Sigmoid colon (tissue), 7 donors: ENCODE measurements around the gene ZNF512. TPM values are rescaled to one million over a fixed set of nuclear protein-coding genes. Genes with fewer than 3 reads are reported as not detected.

Experiments
- DNase-seq: peaks from one replicate; pipeline ENCODE4 v3.0.0-alpha.2; 2019
- H3K27ac ChIP-seq, 4 donors: fragments of 200-600 bp; sonication (generic); one replicate each; pipeline ENCODE4 v1.5.1; 2016 to 2019; ENCODE audit warnings: mild to moderate bottlenecking in 1 of 4
- H3K27me3 ChIP-seq, 3 donors: fragments of 200-600 bp; sonication (generic); one replicate each; pipeline ENCODE4 v1.5.1; 2019; ENCODE audit warnings: mild to moderate bottlenecking in 1 of 3
- H3K36me3 ChIP-seq, 4 donors: fragments of 200-600 bp; sonication (generic); one replicate each; pipeline ENCODE4 v1.5.1; 2016 to 2019
- H3K4me1 ChIP-seq, 4 donors: fragments of 200-600 bp; sonication (generic); one replicate each; pipeline ENCODE4 v1.5.1; 2017 to 2019
- H3K4me3 ChIP-seq, 4 donors: fragments of 200-600 bp; sonication (generic); one replicate each; pipeline ENCODE4 v1.5.1; 2017 to 2019; ENCODE audit warnings: mild to moderate bottlenecking in 2 of 4, moderate library complexity in 1 of 4
- H3K9me3 ChIP-seq, 4 donors: fragments of 200-600 bp in 3 of 4; sonication (generic) in 3 of 4; one replicate each; pipeline versions ENCODE4 v1.5.1 to v1.6.1; 2013 to 2019
- CTCF ChIP-seq, 4 experiments: fragments of 450-650 bp in 3 of 4; fragments of 200-600 bp in 1 of 4; IDR thresholded peaks; one replicate each; pipeline ENCODE4 v1.5.1; 2016 to 2019; ENCODE audit warnings: antibody characterized with exemption in 4 of 4, mild to moderate bottlenecking in 3 of 4, moderate library complexity in 2 of 4
- EP300 ChIP-seq, 4 donors: sonication (generic); formaldehyde crosslinking; IDR thresholded peaks; one replicate each; pipeline ENCODE4 v1.6.1; 2017; ENCODE audit warnings: antibody characterized with exemption in 4 of 4
- POLR2A ChIP-seq, 2 donors: fragments of 450-650 bp; IDR thresholded peaks; one replicate each; pipeline ENCODE4 v1.6.1; 2016; ENCODE audit warnings: antibody characterized with exemption in 2 of 2, mild to moderate bottlenecking in 2 of 2, moderate library complexity in 2 of 2
- POLR2AphosphoS5 ChIP-seq, 4 donors: sonication (generic); formaldehyde crosslinking; IDR thresholded peaks; one replicate each; pipeline ENCODE4 v1.6.1; 2017; ENCODE audit warnings: antibody characterized with exemption in 4 of 4
- WGBS, 2 donors: extraction: QIAGEN DNeasy Blood & Tissue Kit; methylation state at CpG; one replicate each; pipeline ENCODE4 v1.1.7; 2013; 5-methylcytosine and 5-hydroxymethylcytosine counted together
- intact Hi-C: fragments of 100-400 bp; cut with DNase I; formaldehyde crosslinking; loops from one replicate; pipeline ENCODE4 v1.15.1; 2023
- polyA plus RNA-seq, 3 donors: library from polyadenylated mRNA; stranded (reverse); fragments of 200-250 nt; gene quantifications; one replicate each; pipeline ENCODE4 v1.2.3, GENCODE V29; 2013
- total RNA-seq, 4 donors: library from RNA; depleted of rRNA; stranded (reverse); fragments of >200 nt; gene quantifications; one replicate each; pipeline ENCODE4 v1.1.0, GENCODE V29; 2016
- donor health status: healthy with polysubstance abuse.
- donor health status: Bipolar disorder and iron deficiency.
- donor health status: healthy.

The ZNF512 gene
- total and polyA plus RNA-seq, 7 donors = 3.9 to 44.3 (median 30.7) TPM

- Histone ChIP-seq H3K27me3 (no peaks in the 10 kb centered on the region), H3K27ac (peak overlapping the region; percentile 72 to 80 (median 76)), H3K4me1 (peaks cover 0 to 25% (median 21%) of the 10 kb centered on the region in 4 donors), H3K4me3 (peak overlapping the region; percentile 56 to 69 (median 58)), H3K9me3 (peaks cover 0 to 13% (median 6%) of the 10 kb centered on the region in 4 donors), H3K36me3 (no peaks in the 10 kb centered on the region)
- 84 to 95% methylated on average over 16 of the region's 16 CpGs for WGBS, 2 donors
- peak; percentile 64 for DNase-seq
- TF ChIP-seq CTCF (IDR thresholded peaks at IDR 0.05) (no peak), POLR2AphosphoS5 (IDR thresholded peaks at IDR 0.05) (no peak), POLR2A (IDR thresholded peaks at IDR 0.05) (no peak)
- intact Hi-C loops = loop anchor here (2.0 kb wide), 1 partner anchor 91 kb away; no protein-coding TSS in a partner anchor
Observed at GRCh38 chr2:27582129-27582694, 630 bp upstream of the ZNF512 start.

- no peak for TF ChIP-seq POLR2AphosphoS5 (IDR thresholded peaks at IDR 0.05)
- TF ChIP-seq EP300 (IDR thresholded peaks at IDR 0.05) = no peak
- no peak for TF ChIP-seq CTCF (IDR thresholded peaks at IDR 0.05)
- TF ChIP-seq POLR2A (IDR thresholded peaks at IDR 0.05) = no peak
- peak overlapping the region; percentile 56 to 69 (median 58) for H3K4me3 ChIP-seq
- peak overlapping the region; percentile 72 to 80 (median 76) for H3K27ac ChIP-seq
- intact Hi-C loops = loop anchor here (2.0 kb wide), 1 partner anchor 93 kb away; no protein-coding TSS in a partner anchor
- no peak for DNase-seq
- H3K36me3 ChIP-seq = no peaks in the 10 kb centered on the region
- peaks cover 0 to 10% (median 0%) of the 10 kb centered on the region in 4 donors for H3K9me3 ChIP-seq
- no peaks in the 10 kb centered on the region for H3K27me3 ChIP-seq
- 7 to 20% methylated on average over 12 of the region's 12 CpGs for WGBS, 2 donors
- peaks cover 0 to 25% (median 21%) of the 10 kb centered on the region in 4 donors for H3K4me1 ChIP-seq
Observed at GRCh38 chr2:27583390-27583915, 611 bp downstream of the ZNF512 start.

GRCh38 chr2:27584597-27584996 is 1.8 kb downstream of the ZNF512 start:
- Histone ChIP-seq H3K4me3 (no peak overlapping the region), H3K9me3 (peaks cover 0 to 4% (median 0%) of the 10 kb centered on the region in 4 donors), H3K27ac (no peak overlapping the region), H3K4me1 (peaks cover 0 to 25% (median 21%) of the 10 kb centered on the region in 4 donors), H3K27me3 (no peaks in the 10 kb centered on the region), H3K36me3 (no peaks in the 10 kb centered on the region)
- 91 to 92% methylated on average over 3 of the region's 3 CpGs for WGBS, 2 donors
- DNase-seq = no peak
- no peak for TF ChIP-seq EP300 (IDR thresholded peaks at IDR 0.05)
- no peak for TF ChIP-seq CTCF (IDR thresholded peaks at IDR 0.05)
- TF ChIP-seq POLR2AphosphoS5 (IDR thresholded peaks at IDR 0.05) = no peak
- TF ChIP-seq POLR2A (IDR thresholded peaks at IDR 0.05) = no peak
- intact Hi-C loops = no loop called here

- Histone ChIP-seq H3K4me1 (peaks cover 0 to 25% (median 21%) of the 10 kb centered on the region in 4 donors), H3K36me3 (no peaks in the 10 kb centered on the region), H3K27me3 (no peaks in the 10 kb centered on the region), H3K9me3 (peaks cover 0 to 3% (median 0%) of the 10 kb centered on the region in 4 donors), H3K4me3 (no peak overlapping the region), H3K27ac (no peak overlapping the region)
- TF ChIP-seq EP300 (IDR thresholded peaks at IDR 0.05) (no peak), CTCF (IDR thresholded peaks at IDR 0.05) (no peak), POLR2A (IDR thresholded peaks at IDR 0.05) (no peak), POLR2AphosphoS5 (IDR thresholded peaks at IDR 0.05) (no peak)
- WGBS, 2 donors = 89 to 93% methylated on average over 2 of the region's 2 CpGs
- DNase-seq = no peak
- intact Hi-C loops = no loop called here
Observed at GRCh38 chr2:27587025-27587424, 4.2 kb downstream of the ZNF512 start.
